NCI-H510A (cell line): ENCODE measurements around the gene FERMT2.

Experiments used
- DNase-seq: peaks from one replicate; lab custom pipeline; 2025; lab: John Stamatoyannopoulos, UW

Gene FERMT2

GRCh38 chr14:52821805-52822250 lies 129.0 kb downstream of the FERMT2 start:
- DNase-seq = no peak

DNA sequence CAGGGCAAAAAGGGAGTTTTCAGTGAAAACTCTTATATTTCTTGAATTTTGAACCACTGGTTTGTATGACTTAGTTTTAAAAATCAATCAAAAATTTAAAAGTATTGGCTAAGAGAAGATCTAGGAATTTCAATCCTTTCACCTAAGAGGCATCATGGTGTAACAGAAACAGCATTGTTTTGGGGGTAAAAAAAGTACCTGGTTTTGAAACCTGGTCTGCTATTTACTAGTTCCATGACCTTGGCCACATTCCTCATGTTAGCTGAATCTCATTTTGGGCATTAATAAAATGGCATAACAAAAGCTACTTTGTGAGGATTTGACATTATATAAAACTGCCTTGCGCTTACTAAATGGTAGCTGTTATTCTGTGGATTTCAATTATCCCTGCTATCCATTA lies 142.7 kb downstream of the FERMT2 start:
- DNase-seq = no peak
